ENCODE measurements around the gene RHEX.

The RHEX gene

GRCh38 chr1:206110820-206111219 lies 57.8 kb downstream of the RHEX start:
- Histone ChIP-seq H3K36me3 (ENCODE audit: control insufficient read depth, insufficient read depth, low read length) (no peaks in the 10 kb centered on the region), H3K4me3 (replicated peaks; ENCODE audit: low read depth, low read length) (no peak overlapping the region), H3K27me3 (replicated peaks; ENCODE audit: control insufficient read depth, insufficient read depth, low read length) (peaks cover 5% of the 10 kb centered on the region)
- no peak for DNase-seq (ENCODE audit: extremely low read depth, insufficient read length)
- TF ChIP-seq CTCF (IDR thresholded peaks at IDR 0.05; ENCODE audit: insufficient read depth, low read length, poor library complexity, severe bottlenecking) = no peak

- TF ChIP-seq CTCF (IDR thresholded peaks at IDR 0.05; ENCODE audit: insufficient read depth, low read length, poor library complexity, severe bottlenecking) = no peak
- no peak overlapping the region for H3K4me3 ChIP-seq (replicated peaks; ENCODE audit: low read depth, low read length)
- no peak for DNase-seq (ENCODE audit: extremely low read depth, insufficient read length)
- H3K36me3 ChIP-seq (ENCODE audit: control insufficient read depth, insufficient read depth, low read length) = no peaks in the 10 kb centered on the region
- peaks cover 5% of the 10 kb centered on the region for H3K27me3 ChIP-seq (replicated peaks; ENCODE audit: control insufficient read depth, insufficient read depth, low read length)
These were observed 58.4 kb downstream of the RHEX start for GRCh38 chr1:206111271-206111927.

- Histone ChIP-seq H3K27me3 (replicated peaks; ENCODE audit: control insufficient read depth, insufficient read depth, low read length) (peaks cover 7% of the 10 kb centered on the region), H3K36me3 (ENCODE audit: control insufficient read depth, insufficient read depth, low read length) (no peaks in the 10 kb centered on the region), H3K4me3 (replicated peaks; ENCODE audit: low read depth, low read length) (no peak overlapping the region)
- TF ChIP-seq CTCF (IDR thresholded peaks at IDR 0.05; ENCODE audit: insufficient read depth, low read length, poor library complexity, severe bottlenecking) = no peak
- no peak for DNase-seq (ENCODE audit: extremely low read depth, insufficient read length)
These were observed 59.8 kb downstream of the RHEX start for GRCh38 chr1:206112600-206113301.

- no peak for DNase-seq (ENCODE audit: extremely low read depth, insufficient read length)
These were observed 62.0 kb downstream of the RHEX start for GRCh38 chr1:206114692-206115640.

GRCh38 chr1:206115791-206116190 lies 62.8 kb downstream of the RHEX start:
- Histone ChIP-seq H3K4me3 (replicated peaks; ENCODE audit: low read depth, low read length) (no peak overlapping the region), H3K27me3 (replicated peaks; ENCODE audit: control insufficient read depth, insufficient read depth, low read length) (peaks cover 2% of the 10 kb centered on the region), H3K36me3 (ENCODE audit: control insufficient read depth, insufficient read depth, low read length) (no peaks in the 10 kb centered on the region)
- no peak for DNase-seq (ENCODE audit: extremely low read depth, insufficient read length)
- no peak for TF ChIP-seq CTCF (IDR thresholded peaks at IDR 0.05; ENCODE audit: insufficient read depth, low read length, poor library complexity, severe bottlenecking)

More at GRCh38 chr1:206114692-206115640, 62.0 kb downstream of the RHEX start:
- Histone ChIP-seq H3K27me3 (replicated peaks; ENCODE audit: control insufficient read depth, insufficient read depth, low read length) (peaks cover 2% of the 10 kb centered on the region), H3K4me3 (replicated peaks; ENCODE audit: low read depth, low read length) (no peak overlapping the region), H3K36me3 (ENCODE audit: control insufficient read depth, insufficient read depth, low read length) (no peaks in the 10 kb centered on the region)
- no peak for TF ChIP-seq CTCF (IDR thresholded peaks at IDR 0.05; ENCODE audit: insufficient read depth, low read length, poor library complexity, severe bottlenecking)
